Pancreas (tissue), 10 donors: ENCODE data around the gene PRKAG3. TPM values are rescaled to one million over a fixed set of nuclear protein-coding genes. Genes with fewer than 3 reads are reported as not detected.

Experiments
- ATAC-seq, 4 donors: fragments of 200-7000 bp; cut with Tn5 transposase; one replicate each; pipeline versions ENCODE4 v1.8.0 to v1.9.1; 2020; ENCODE audit warnings: mild to moderate bottlenecking in 4 of 4, moderate library complexity in 4 of 4
- DNase-seq, 6 donors: peaks; one replicate each; pipeline ENCODE4 v3.0.0-alpha.2; 2020
- FAIRE-seq: peaks from 2 replicates; lab custom pipeline; 2012; peaks lifted over from hg19 to GRCh38; lab: Jason Lieb, UNC
- H3K27ac ChIP-seq, 4 donors: fragments of 200-600 bp; sonication (generic); 1 replicate in 3 of 4; 2 replicates in 1 of 4; pipeline versions ENCODE4 v1.5.0 to v1.8.0; 2020
- H3K27me3 ChIP-seq, 4 donors: fragments of 200-600 bp; one replicate each; pipeline ENCODE4 v1.8.0; 2021
- H3K36me3 ChIP-seq, 3 donors: fragments of 200-600 bp; sonication (generic) in 1 of 3; one replicate each; pipeline versions ENCODE4 v1.5.0 to v1.8.0; 2020 to 2021
- H3K4me1 ChIP-seq, 3 donors: fragments of 200-600 bp; one replicate each; pipeline ENCODE4 v1.8.0; 2021
- H3K4me3 ChIP-seq, 4 donors: fragments of 200-600 bp; sonication (generic) in 2 of 4; one replicate each; pipeline versions ENCODE4 v1.5.0 to v1.8.0; 2020 to 2021
- H3K9me3 ChIP-seq, 4 donors: fragments of 200-600 bp; one replicate each; pipeline ENCODE4 v1.8.0; 2021
- CTCF ChIP-seq, 4 donors: fragments of 200-600 bp; sonication (generic) in 3 of 4; IDR thresholded peaks; one replicate each; pipeline versions ENCODE4 v1.5.0 to v1.8.0; 2021; ENCODE audit warnings: antibody characterized with exemption in 4 of 4
- WGBS, 2 donors: extraction: QIAGEN DNeasy Blood & Tissue Kit; methylation state at CpG; one replicate each; pipeline ENCODE4 v1.1.7; 2013; 5-methylcytosine and 5-hydroxymethylcytosine counted together
- intact Hi-C, 3 donors: fragments of 100-400 bp; cut with DNase I; formaldehyde crosslinking; loops; one replicate each; pipeline versions ENCODE4 v1.11.1 to v1.14.2; 2022
- polyA plus RNA-seq, 2 donors: library from polyadenylated mRNA; stranded (reverse); fragments of 200-250 nt; gene quantifications; one replicate each; pipeline ENCODE4 v1.2.3, GENCODE V29; 2013
- total RNA-seq, 6 donors: library from RNA; stranded (reverse); fragmentation: NEBNext Ultra II Directional in 4 of 6; extraction: Animal tissue kit (Norgen Biotek cat#: 25700) in 4 of 6; gene quantifications; one replicate each; pipeline versions ENCODE4 v1.2.1 to v1.2.4, GENCODE V29; 2021 to 2023
- donor health status: healthy with polysubstance abuse.
- donor health status: DM: no; HTN: no; CAD: no; lungs with moderate emphysema.
- donor health status: DM: no; HTN: no; CAD: no.
- donor health status: control.
- donor health status: control.
- donor health status: Bipolar disorder and iron deficiency.
- donor health status: DM: yes; HTN: yes; CAD: no.
- donor health status: DM: no; HTN: no; CAD: no.
- donor health status: DM: no; HTN: no; CAD: no.
- donor health status: DM: yes; HTN: yes; CAD: no.

Gene PRKAG3
- total and polyA plus RNA-seq, 8 donors, result not detected

GRCh38 chr2:218799990-218800389 lies 31.6 kb downstream of the PRKAG3 start:
- ATAC-seq (no peak), DNase-seq (no peak), FAIRE-seq (no peak)
- Histone ChIP-seq H3K36me3 (no peaks in the 10 kb centered on the region), H3K27me3 (no peaks in the 10 kb centered on the region), H3K9me3 (no peaks in the 10 kb centered on the region), H3K27ac (no peak overlapping the region), H3K4me3 (no peak overlapping the region), H3K4me1 (no peaks in the 10 kb centered on the region)
- intact Hi-C loops, result no loop called here
- no peak for TF ChIP-seq CTCF (IDR thresholded peaks at IDR 0.05)
- WGBS, 2 donors, result 61 to 67% methylated on average over 6 of the region's 6 CpGs

GRCh38 chr2:218798767-218799504 lies 32.7 kb downstream of the PRKAG3 start:
- intact Hi-C loops, result no loop called here
- FAIRE-seq (no peak), DNase-seq (no peak), ATAC-seq (no peak)
- H3K4me1 ChIP-seq, result no peaks in the 10 kb centered on the region
- TF ChIP-seq CTCF (IDR thresholded peaks at IDR 0.05), result no peak
- H3K9me3 ChIP-seq, result no peaks in the 10 kb centered on the region
- no peak overlapping the region for H3K4me3 ChIP-seq
- no peaks in the 10 kb centered on the region for H3K27me3 ChIP-seq
- 38 to 41% methylated on average over 12 of the region's 12 CpGs for WGBS, 2 donors
- H3K36me3 ChIP-seq, result no peaks in the 10 kb centered on the region
- no peak overlapping the region for H3K27ac ChIP-seq

- 92 to 93% methylated on average over 4 of the region's 4 CpGs for WGBS, 2 donors
- no peak for ATAC-seq
- Histone ChIP-seq H3K27ac (no peak overlapping the region), H3K4me3 (no peak overlapping the region), H3K27me3 (no peaks in the 10 kb centered on the region), H3K4me1 (no peaks in the 10 kb centered on the region), H3K36me3 (no peaks in the 10 kb centered on the region), H3K9me3 (no peaks in the 10 kb centered on the region)
- no peak for FAIRE-seq
- intact Hi-C loops, result no loop called here
- no peak for DNase-seq
- no peak for TF ChIP-seq CTCF (IDR thresholded peaks at IDR 0.05)
Measured at GRCh38 chr2:218796691-218797090, 34.9 kb downstream of the PRKAG3 start.

- Histone ChIP-seq H3K36me3 (no peaks in the 10 kb centered on the region), H3K27ac (no peak overlapping the region), H3K4me1 (no peaks in the 10 kb centered on the region), H3K27me3 (no peaks in the 10 kb centered on the region), H3K4me3 (no peak overlapping the region), H3K9me3 (no peaks in the 10 kb centered on the region)
- no peak for FAIRE-seq
- no peak for TF ChIP-seq CTCF (IDR thresholded peaks at IDR 0.05)
- WGBS, 2 donors, result 99 to 100% methylated on average over 1 of the region's 1 CpG
- DNase-seq, result no peak
- ATAC-seq, result no peak
- intact Hi-C loops, result no loop called here
Measured at GRCh38 chr2:218792433-218792832, 39.2 kb downstream of the PRKAG3 start.

GRCh38 chr2:218788529-218789255 lies 42.9 kb downstream of the PRKAG3 start:
- H3K27ac ChIP-seq, result no peak overlapping the region
- WGBS, 2 donors, result 83 to 93% methylated on average over 2 of the region's 2 CpGs

More at GRCh38 chr2:218788529-218789255, 42.9 kb downstream of the PRKAG3 start:
- no peak for TF ChIP-seq CTCF (IDR thresholded peaks at IDR 0.05)
- Histone ChIP-seq H3K9me3 (no peaks in the 10 kb centered on the region), H3K27me3 (no peaks in the 10 kb centered on the region), H3K4me3 (no peak overlapping the region), H3K4me1 (no peaks in the 10 kb centered on the region), H3K36me3 (no peaks in the 10 kb centered on the region)
- DNase-seq (no peak), ATAC-seq (no peak), FAIRE-seq (no peak)
- intact Hi-C loops, result no loop called here
